Endothelial cell of umbilical vein (primary cell): ENCODE measurements around the gene CACNA1C. TPM values are rescaled to one million over a fixed set of nuclear protein-coding genes. Genes with fewer than 3 reads are reported as not detected.

ENCODE experiments used
- BruUV-seq: library from RNA; stranded (reverse); fragments of 400-500 nt; replicated peaks from 2 replicates; lab custom pipeline; 2021; lab: Mats Ljungman, UMichigan
- CTCF ChIA-PET: fragments of 300-600, 350-600 bp; sonication (Branson Sonifier 250); formaldehyde crosslinking; loops from one replicate; lab custom pipeline; 2021; ENCODE audit warnings: antibody characterized with exemption, inconsistent platforms; lab: Charles Lee
- POLR2A ChIA-PET: fragments of 300-600, 350-600 bp; sonication (Branson Sonifier 250); formaldehyde crosslinking; loops from one replicate; lab custom pipeline; 2021; ENCODE audit warnings: antibody characterized with exemption, inconsistent platforms; lab: Charles Lee
- DNase-seq: peaks from one replicate; pipeline ENCODE4 v3.0.0-alpha.2; 2011; ENCODE audit warnings: low read depth, low spot score
- FAIRE-seq: peaks from 2 replicates; lab custom pipeline; 2011; peaks lifted over from hg19 to GRCh38; lab: Jason Lieb, UNC
- H2AFZ ChIP-seq: 2 replicates; pipeline ENCODE4 v1.6.0; 2012; ENCODE audit warnings: low read depth, low read length, control low read depth, inconsistent platforms
- H3K27ac ChIP-seq: 2 replicates; pipeline ENCODE4 v1.5.1; 2011; ENCODE audit warnings: low read depth, mild to moderate bottlenecking, control low read depth, low read length, moderate library complexity; ENCODE audit not compliant: insufficient read depth
- H3K27me3 ChIP-seq, 2 experiments: 2 replicates each; pipeline versions ENCODE4 v1.6.0 to v1.6.1; 2011; ENCODE audit warnings: low read length in 2 of 2, mixed read lengths in 1 of 2; ENCODE audit not compliant: control insufficient read depth in 2 of 2, insufficient read depth in 2 of 2
- H3K36me3 ChIP-seq, 2 experiments: 2 replicates in 1 of 2; 3 replicates in 1 of 2; pipeline ENCODE4 v1.5.1; 2011; ENCODE audit warnings: low read length in 2 of 2, mild to moderate bottlenecking in 1 of 2, moderate library complexity in 1 of 2; ENCODE audit not compliant: control insufficient read depth in 2 of 2, insufficient read depth in 2 of 2; ENCODE audit errors: extremely low read depth in 1 of 2
- H3K4me1 ChIP-seq: 3 replicates; pipeline ENCODE4 v1.5.1; 2011; ENCODE audit warnings: mild to moderate bottlenecking, low read length; ENCODE audit not compliant: control insufficient read depth, insufficient read depth; ENCODE audit errors: extremely low read depth
- H3K4me2 ChIP-seq: 2 replicates; pipeline ENCODE4 v1.6.1; 2011; ENCODE audit warnings: low read length, control low read depth, mixed read lengths; ENCODE audit not compliant: insufficient read depth
- H3K4me3 ChIP-seq, 3 experiments: fragments of 200-600 bp in 1 of 3; sonication (generic), shearing (Covaris generic) in 1 of 3; replicated peaks in 1 of 3; 2 replicates each; pipeline ENCODE4 v1.5.1; 2011 to 2016; ENCODE audit warnings: control low read depth in 3 of 3, low read length in 3 of 3, mild to moderate bottlenecking in 2 of 3, inconsistent platforms in 1 of 3, low read depth in 1 of 3, moderate library complexity in 1 of 3; ENCODE audit not compliant: insufficient read depth in 1 of 3
- H3K79me2 ChIP-seq: 2 replicates; pipeline ENCODE4 v1.6.0; 2012; ENCODE audit warnings: low read length, inconsistent platforms; ENCODE audit not compliant: control insufficient read depth, insufficient read depth
- H3K9ac ChIP-seq: replicated peaks from 2 replicates; pipeline ENCODE3; 2011; ENCODE audit warnings: low read length, control low read depth; ENCODE audit not compliant: insufficient read depth; ENCODE audit errors: extremely low read depth
- H3K9me1 ChIP-seq: replicated peaks from 3 replicates; pipeline ENCODE4 v1.6.0; 2011; ENCODE audit warnings: mild to moderate bottlenecking, low read length; ENCODE audit not compliant: control insufficient read depth, insufficient read depth; ENCODE audit errors: extremely low read depth
- H3K9me3 ChIP-seq: replicated peaks from 2 replicates; pipeline ENCODE4 v1.5.1; 2012; ENCODE audit warnings: low read length, inconsistent platforms; ENCODE audit not compliant: control insufficient read depth, insufficient read depth
- H4K20me1 ChIP-seq: replicated peaks from 2 replicates; pipeline ENCODE3; 2011; ENCODE audit warnings: mild to moderate bottlenecking, low read length; ENCODE audit not compliant: control insufficient read depth, insufficient read depth; ENCODE audit errors: extremely low read depth
- CTCF ChIP-seq, 2 donors: IDR thresholded peaks; 1 replicate in 1 of 2; 2 replicates in 1 of 2; pipeline ENCODE4 v1.5.1; 2011; ENCODE audit warnings: low read length in 2 of 2, mild to moderate bottlenecking in 2 of 2, moderate library complexity in 2 of 2, control low read depth in 1 of 2, inconsistent platforms in 1 of 2, low read depth in 1 of 2; ENCODE audit not compliant: insufficient read depth in 1 of 2; ENCODE audit errors: extremely low read depth in 1 of 2
- FOS ChIP-seq: IDR thresholded peaks from 2 replicates; pipeline ENCODE4 v1.6.1; 2011; ENCODE audit warnings: mild to moderate bottlenecking, low read length, moderate library complexity, borderline replicate concordance; ENCODE audit not compliant: insufficient read depth
- GATA2 ChIP-seq: IDR thresholded peaks from 2 replicates; pipeline ENCODE4 v1.7.0; 2011; ENCODE audit warnings: low read depth, mild to moderate bottlenecking, moderate library complexity, mixed read lengths, low read length; ENCODE audit not compliant: insufficient read length, insufficient read depth
- MAX ChIP-seq: IDR thresholded peaks from 2 replicates; pipeline ENCODE4 v1.6.1; 2011; ENCODE audit not compliant: insufficient read depth, insufficient read length
- POLR2A ChIP-seq: IDR thresholded peaks from 2 replicates; pipeline ENCODE4 v1.6.1; 2012; ENCODE audit warnings: low read depth, mild to moderate bottlenecking, control low read depth, low read length
- dilution Hi-C: fragments of 300-500 bp; cut with MboI; formaldehyde crosslinking; loops from one replicate; pipeline ENCODE4 v1.15.0; 2019; ENCODE audit warnings: low sequenced_read_pairs; ENCODE audit not compliant: extremely low pct_ligation_motif_present
- intact Hi-C: fragments of 100-400 bp; cut with micrococcal nuclease; formaldehyde crosslinking; loops from one replicate; pipeline ENCODE4 v1.10.0; 2022
- polyA plus RNA-seq, 4 experiments: library from polyadenylated mRNA; depleted of rRNA in 3 of 4; stranded (reverse) in 3 of 4; unstranded in 1 of 4; fragments of >200 nt; gene quantifications; 2 replicates each; pipeline versions ENCODE4 v1.2.1 to v1.2.3, GENCODE V29; 2011 to 2012; ENCODE audit warnings: missing spikeins in 1 of 4
- total RNA-seq: library from RNA; stranded (reverse); gene quantifications from 2 replicates; pipeline ENCODE4 v1.2.3, GENCODE V29; 2021

Gene CACNA1C
- total and polyA plus RNA-seq, 2 donors (not counting 3 experiments of a cell fraction or from before 2014, with no cell fraction given): not detected

- TF ChIP-seq FOS (no peak), CTCF (IDR thresholded peaks at IDR 0.05; ENCODE audit: extremely low read depth in 1 of 2, insufficient read depth in 1 of 2, low read depth in 1 of 2, low read length in 2 of 2) (peak; percentile 90 to 94), MAX (peak; percentile 15), POLR2A (no peak), GATA2 (no peak)
- intact Hi-C loops: loop anchor here (1.0 to 5.0 kb wide), 6 partner anchors 31 to 548 kb away; partner anchors contain the start of gene DCP1B
Measured at GRCh38 chr12:2034633-2035430, 18.0 kb upstream of the CACNA1C start.

More at GRCh38 chr12:2034633-2035430, 18.0 kb upstream of the CACNA1C start:
- Histone ChIP-seq H2AFZ (peak overlapping the region; percentile 72), H3K27ac (no peak overlapping the region), H3K9me3 (no peaks in the 10 kb centered on the region), H3K9me1 (no peaks in the 10 kb centered on the region), H3K4me1 (peaks cover 2% of the 10 kb centered on the region), H3K9ac (no peak overlapping the region), H3K36me3 (no peaks in the 10 kb centered on the region), H3K4me2 (peak overlapping the region; percentile 61), H3K79me2 (no peaks in the 10 kb centered on the region), H4K20me1 (no peaks in the 10 kb centered on the region), H3K4me3 (no peak overlapping the region), H3K27me3 (peaks cover 12 to 24% of the 10 kb centered on the region in 2 experiments)
- ChIA-PET CTCF (interaction anchor here (0.7 to 2.2 kb wide), 7 partner anchors 8 to 240 kb away, joined by 3 to 9 read pairs (median 4); partner anchors contain the start of gene DCP1B), POLR2A (no interaction called here)
- FAIRE-seq (peak; percentile 82), DNase-seq (peak; percentile 69)
- BruUV-seq: no TSS peak
- dilution Hi-C loops: no loop called here
